Measurements from ENCODE around the gene FAM83C. TPM values are rescaled to one million over a fixed set of nuclear protein-coding genes. Genes with fewer than 3 reads are reported as not detected.
"Not testable (repeated sequence)": the region's sequence is repeated elsewhere in the genome, so short reads cannot be mapped to it uniquely, and the experiment has no call there.

The FAM83C gene
- total and polyA plus RNA-seq, 2 donors (not counting 1 experiment from before 2014, with no cell fraction given) = 0.02 TPM; not detected in 1

DNA sequence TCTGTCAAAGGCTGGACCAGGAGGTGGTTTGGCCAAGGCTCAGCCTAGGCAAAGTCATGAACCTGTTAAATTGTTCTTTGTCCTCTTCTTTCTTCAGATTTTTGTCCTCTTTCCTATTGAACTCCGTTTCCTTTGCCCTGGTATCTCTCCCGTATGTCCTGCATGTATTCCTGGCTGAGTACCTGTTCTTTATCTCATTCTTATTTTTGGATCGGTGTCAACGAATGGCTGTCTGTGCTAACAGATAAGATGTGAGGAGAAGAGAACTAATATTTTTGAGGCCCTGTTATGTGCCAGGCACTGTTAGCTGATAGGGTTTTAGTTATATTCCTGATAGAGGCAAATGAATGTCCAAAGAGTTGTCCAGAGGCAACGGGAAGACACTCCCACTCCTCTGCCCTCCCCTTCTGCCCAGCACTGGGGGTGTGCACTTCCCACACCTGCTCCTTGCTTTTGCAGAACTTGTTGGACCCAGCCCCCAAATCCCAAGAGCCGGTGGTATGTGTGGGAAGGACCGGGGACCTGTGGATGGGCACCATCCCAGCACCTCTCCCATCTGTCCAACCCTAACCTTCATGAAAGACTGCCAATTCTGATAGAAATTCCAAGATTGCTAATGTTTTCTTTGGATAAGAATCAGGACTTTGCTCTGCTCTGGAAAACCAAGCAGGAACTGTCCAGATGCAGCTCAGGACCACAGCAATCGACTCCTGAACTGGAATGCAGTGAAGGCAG, 34.9 kb downstream of the FAM83C start:
- Histone ChIP-seq H3K4me3 (replicated peaks in 1 of 4; ENCODE audit: control extremely low read depth in 1 of 4, insufficient read depth in 1 of 4, low read depth in 3 of 4, low read length in 4 of 4) (no peak overlapping the region), H3K4me1 (ENCODE audit: control insufficient read depth, extremely low read depth, insufficient read depth, low read length) (no peaks in the 10 kb centered on the region), H3K9ac (ENCODE audit: insufficient read depth, low read length) (no peak overlapping the region), H4K20me1 (ENCODE audit: control insufficient read depth, extremely low read depth, insufficient read depth, low read length) (no peaks in the 10 kb centered on the region), H3K27me3 (ENCODE audit: control insufficient read depth, insufficient read depth, low read length) (no peaks in the 10 kb centered on the region), H3K4me2 (ENCODE audit: extremely low read depth, insufficient read depth, low read length) (no peak overlapping the region), H3K79me2 (ENCODE audit: control insufficient read depth, insufficient read depth, low read length) (no peaks in the 10 kb centered on the region), H3K27ac (ENCODE audit: insufficient read depth, low read length) (no peak overlapping the region), H2AFZ (ENCODE audit: low read length) (no peak overlapping the region), H3K36me3 (ENCODE audit: control insufficient read depth, insufficient read depth, low read length) (no peaks in the 10 kb centered on the region), H3K9me3 (ENCODE audit: control insufficient read depth, insufficient read depth, low read depth, low read length) (no peaks in the 10 kb centered on the region)
- TF ChIP-seq EZH2 (IDR thresholded peaks at IDR 0.05; ENCODE audit: low read length, missing control alignments) = no peak
- TF ChIP-seq, protein P1, sequence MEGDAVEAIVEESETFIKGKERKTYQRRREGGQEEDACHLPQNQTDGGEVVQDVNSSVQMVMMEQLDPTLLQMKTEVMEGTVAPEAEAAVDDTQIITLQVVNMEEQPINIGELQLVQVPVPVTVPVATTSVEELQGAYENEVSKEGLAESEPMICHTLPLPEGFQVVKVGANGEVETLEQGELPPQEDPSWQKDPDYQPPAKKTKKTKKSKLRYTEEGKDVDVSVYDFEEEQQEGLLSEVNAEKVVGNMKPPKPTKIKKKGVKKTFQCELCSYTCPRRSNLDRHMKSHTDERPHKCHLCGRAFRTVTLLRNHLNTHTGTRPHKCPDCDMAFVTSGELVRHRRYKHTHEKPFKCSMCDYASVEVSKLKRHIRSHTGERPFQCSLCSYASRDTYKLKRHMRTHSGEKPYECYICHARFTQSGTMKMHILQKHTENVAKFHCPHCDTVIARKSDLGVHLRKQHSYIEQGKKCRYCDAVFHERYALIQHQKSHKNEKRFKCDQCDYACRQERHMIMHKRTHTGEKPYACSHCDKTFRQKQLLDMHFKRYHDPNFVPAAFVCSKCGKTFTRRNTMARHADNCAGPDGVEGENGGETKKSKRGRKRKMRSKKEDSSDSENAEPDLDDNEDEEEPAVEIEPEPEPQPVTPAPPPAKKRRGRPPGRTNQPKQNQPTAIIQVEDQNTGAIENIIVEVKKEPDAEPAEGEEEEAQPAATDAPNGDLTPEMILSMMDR (conservative IDR thresholded peaks at IDR 0.05 in 1 of 2, IDR thresholded peaks at IDR 0.05 in 1 of 2; ENCODE audit: low read depth in 1 of 2, low read length in 2 of 2) = no peak
- DNase-seq (ENCODE audit: low read depth in 2 of 2) = peak in 1 of 2 donors; percentile 76

- H4K20me1 ChIP-seq (ENCODE audit: control insufficient read depth, extremely low read depth, insufficient read depth, low read length) = no peaks in the 10 kb centered on the region
- no peak overlapping the region for H3K27ac ChIP-seq (ENCODE audit: insufficient read depth, low read length)
- H2AFZ ChIP-seq (ENCODE audit: low read length) = no peak overlapping the region
- no peaks in the 10 kb centered on the region for H3K4me1 ChIP-seq (ENCODE audit: control insufficient read depth, extremely low read depth, insufficient read depth, low read length)
- no peak for DNase-seq (ENCODE audit: low read depth in 2 of 2)
- no peaks in the 10 kb centered on the region for H3K36me3 ChIP-seq (ENCODE audit: control insufficient read depth, insufficient read depth, low read length)
- no peak for TF ChIP-seq EZH2 (IDR thresholded peaks at IDR 0.05; ENCODE audit: low read length, missing control alignments)
- TF ChIP-seq, protein P1 (conservative IDR thresholded peaks at IDR 0.05 in 1 of 2, IDR thresholded peaks at IDR 0.05 in 1 of 2; ENCODE audit: low read depth in 1 of 2, low read length in 2 of 2) = no peak
- H3K27me3 ChIP-seq (ENCODE audit: control insufficient read depth, insufficient read depth, low read length) = no peaks in the 10 kb centered on the region
- H3K9me3 ChIP-seq (ENCODE audit: control insufficient read depth, insufficient read depth, low read depth, low read length) = no peaks in the 10 kb centered on the region
- no peaks in the 10 kb centered on the region for H3K79me2 ChIP-seq (ENCODE audit: control insufficient read depth, insufficient read depth, low read length)
- no peak overlapping the region for H3K4me2 ChIP-seq (ENCODE audit: extremely low read depth, insufficient read depth, low read length)
- no peak overlapping the region for H3K4me3 ChIP-seq (replicated peaks in 1 of 4; ENCODE audit: control extremely low read depth in 1 of 4, insufficient read depth in 1 of 4, low read depth in 3 of 4, low read length in 4 of 4)
- H3K9ac ChIP-seq (ENCODE audit: insufficient read depth, low read length) = no peak overlapping the region
Measured at GRCh38 chr20:35254448-35254999, 37.7 kb downstream of the FAM83C start.

GRCh38 chr20:35253010-35253409, 39.2 kb downstream of the FAM83C start:
- no peak for TF ChIP-seq EZH2 (IDR thresholded peaks at IDR 0.05; ENCODE audit: low read length, missing control alignments)
- TF ChIP-seq, protein P1 (conservative IDR thresholded peaks at IDR 0.05 in 1 of 2, IDR thresholded peaks at IDR 0.05 in 1 of 2; ENCODE audit: low read depth in 1 of 2, low read length in 2 of 2) = no peak
- Histone ChIP-seq H3K27ac (ENCODE audit: insufficient read depth, low read length) (no peak overlapping the region), H2AFZ (ENCODE audit: low read length) (no peak overlapping the region), H3K4me1 (ENCODE audit: control insufficient read depth, extremely low read depth, insufficient read depth, low read length) (no peaks in the 10 kb centered on the region), H3K9ac (ENCODE audit: insufficient read depth, low read length) (no peak overlapping the region), H3K4me3 (replicated peaks in 1 of 4; ENCODE audit: control extremely low read depth in 1 of 4, insufficient read depth in 1 of 4, low read depth in 3 of 4, low read length in 4 of 4) (no peak overlapping the region), H3K36me3 (ENCODE audit: control insufficient read depth, insufficient read depth, low read length) (no peaks in the 10 kb centered on the region), H3K9me3 (ENCODE audit: control insufficient read depth, insufficient read depth, low read depth, low read length) (no peaks in the 10 kb centered on the region), H3K4me2 (ENCODE audit: extremely low read depth, insufficient read depth, low read length) (no peak overlapping the region), H3K27me3 (ENCODE audit: control insufficient read depth, insufficient read depth, low read length) (no peaks in the 10 kb centered on the region), H4K20me1 (ENCODE audit: control insufficient read depth, extremely low read depth, insufficient read depth, low read length) (no peaks in the 10 kb centered on the region), H3K79me2 (ENCODE audit: control insufficient read depth, insufficient read depth, low read length) (no peaks in the 10 kb centered on the region)
- DNase-seq (ENCODE audit: low read depth in 2 of 2) = no peak

GRCh38 chr20:35252598-35252997, 39.6 kb downstream of the FAM83C start:
- not testable (repeated sequence) for H3K4me3 ChIP-seq (replicated peaks in 1 of 4; ENCODE audit: control extremely low read depth in 1 of 4, insufficient read depth in 1 of 4, low read depth in 3 of 4, low read length in 4 of 4); H4K20me1 ChIP-seq (ENCODE audit: control insufficient read depth, extremely low read depth, insufficient read depth, low read length); H3K9ac ChIP-seq (ENCODE audit: insufficient read depth, low read length); H3K27ac ChIP-seq (ENCODE audit: insufficient read depth, low read length); H2AFZ ChIP-seq (ENCODE audit: low read length); H3K27me3 ChIP-seq (ENCODE audit: control insufficient read depth, insufficient read depth, low read length); H3K79me2 ChIP-seq (ENCODE audit: control insufficient read depth, insufficient read depth, low read length); H3K4me1 ChIP-seq (ENCODE audit: control insufficient read depth, extremely low read depth, insufficient read depth, low read length); H3K36me3 ChIP-seq (ENCODE audit: control insufficient read depth, insufficient read depth, low read length); H3K9me3 ChIP-seq (ENCODE audit: control insufficient read depth, insufficient read depth, low read depth, low read length); DNase-seq (ENCODE audit: low read depth in 2 of 2); H3K4me2 ChIP-seq (ENCODE audit: extremely low read depth, insufficient read depth, low read length)

Data from fibroblast of lung (primary cell).